ENCODE measurements around the gene STRN4. TPM values are rescaled to one million over a fixed set of nuclear protein-coding genes. Genes with fewer than 3 reads are reported as not detected.

The STRN4 gene
- total RNA-seq, 2 experiments from 2014 or later, result 68.0 to 115 TPM

DNA sequence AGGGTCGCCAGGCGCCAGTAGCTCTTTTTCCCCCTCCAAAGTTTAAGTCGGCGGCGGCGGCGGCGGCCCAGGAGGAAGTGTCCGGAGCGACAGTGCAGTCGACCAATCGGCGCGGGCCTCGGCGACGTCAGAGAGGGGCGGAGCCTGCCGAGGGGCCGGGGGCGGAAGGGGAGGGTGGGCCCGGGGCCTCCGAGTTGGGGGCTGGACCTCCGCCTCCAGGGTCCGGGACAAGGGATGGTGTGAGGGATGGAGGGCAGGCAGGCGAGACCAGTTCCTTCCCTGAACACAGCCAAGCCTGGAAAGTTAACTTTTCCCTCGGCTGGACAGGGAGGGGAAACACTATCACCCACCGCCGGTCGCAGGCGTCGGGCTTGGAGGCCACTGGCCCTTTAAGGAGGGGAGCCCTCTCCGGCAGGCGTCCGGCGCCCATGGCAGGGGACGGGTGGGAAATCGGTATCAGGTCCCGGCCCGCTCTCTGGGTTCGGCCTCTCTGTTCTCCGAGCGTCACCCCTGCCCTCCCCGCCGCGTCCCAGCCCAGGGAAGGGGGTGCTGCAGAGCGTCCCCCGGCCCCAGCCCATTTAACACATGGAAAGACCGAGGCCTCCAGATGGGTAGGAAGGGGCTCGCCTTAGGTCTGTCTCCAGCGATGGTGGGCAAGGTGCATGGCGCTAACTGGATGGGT is 29.1 kb downstream of the STRN4 start, which contains the start of gene PRKD2:
TSS of gene PRKD2 (minus strand) at position 81 of the 682 bp plus-strand sequence. CDS start 744 bp downstream, outside the sequence.
- CTCF ChIA-PET (ENCODE audit: unreplicated experiment), result no interaction called here
- POLR2A ChIA-PET, result interaction anchor here (0.6 to 0.7 kb wide), 3 partner anchors 10 to 509 kb away, joined by 3 to 8 read pairs (median 4); no protein-coding TSS in a partner anchor
- TSS peak; percentile 78 for BruUV-seq (replicated peaks)
- intact Hi-C loops (cut with micrococcal nuclease; ENCODE audit: unreplicated experiment), result loop anchor here (5.0 kb wide), 1 partner anchor 70 kb away; the partner anchor contains the start of gene SLC1A5
- H4K20me1 ChIP-seq (ENCODE audit: insufficient read depth, low read length), result peaks cover 8% of the 10 kb centered on the region; the same call in 1 of the 2 replicates
- H3K9me2 ChIP-seq (ENCODE audit: insufficient read depth, low read length), result no peaks in the 10 kb centered on the region
- H3K4me2 ChIP-seq (ENCODE audit: low read length), result peak within 1 kb of the TSS; percentile 99
- H2AFZ ChIP-seq (ENCODE audit: low read length), result no peak within 1 kb of the TSS
- H3K79me2 ChIP-seq (ENCODE audit: insufficient read depth, low read depth, low read length), result peaks cover 36% of the 10 kb centered on the region
- no peaks in the 10 kb centered on the region for H3K9me3 ChIP-seq (ENCODE audit: low read length)
- H3K4me1 ChIP-seq (ENCODE audit: insufficient read depth, low read length, poor library complexity, severe bottlenecking), result peaks cover 61% of the 10 kb centered on the region
- peaks cover 57% of the 10 kb centered on the region for H3K36me3 ChIP-seq (ENCODE audit: insufficient read depth, low read length)
- H3K4me3 ChIP-seq (ENCODE audit: low read depth, low read length, poor library complexity, severe bottlenecking), result peak within 1 kb of the TSS; percentile 92
- peak within 1 kb of the TSS; percentile 95 for H3K27ac ChIP-seq (ENCODE audit: low read depth, low read length, poor library complexity, severe bottlenecking)
- peak; percentile 85 for DNase-seq (ENCODE audit: low spot score)
- TF ChIP-seq EZH2phosphoT487 (IDR thresholded peaks at IDR 0.05; ENCODE audit: borderline replicate concordance, low read depth, low read length), result no peak
- TF ChIP-seq, protein P1, sequence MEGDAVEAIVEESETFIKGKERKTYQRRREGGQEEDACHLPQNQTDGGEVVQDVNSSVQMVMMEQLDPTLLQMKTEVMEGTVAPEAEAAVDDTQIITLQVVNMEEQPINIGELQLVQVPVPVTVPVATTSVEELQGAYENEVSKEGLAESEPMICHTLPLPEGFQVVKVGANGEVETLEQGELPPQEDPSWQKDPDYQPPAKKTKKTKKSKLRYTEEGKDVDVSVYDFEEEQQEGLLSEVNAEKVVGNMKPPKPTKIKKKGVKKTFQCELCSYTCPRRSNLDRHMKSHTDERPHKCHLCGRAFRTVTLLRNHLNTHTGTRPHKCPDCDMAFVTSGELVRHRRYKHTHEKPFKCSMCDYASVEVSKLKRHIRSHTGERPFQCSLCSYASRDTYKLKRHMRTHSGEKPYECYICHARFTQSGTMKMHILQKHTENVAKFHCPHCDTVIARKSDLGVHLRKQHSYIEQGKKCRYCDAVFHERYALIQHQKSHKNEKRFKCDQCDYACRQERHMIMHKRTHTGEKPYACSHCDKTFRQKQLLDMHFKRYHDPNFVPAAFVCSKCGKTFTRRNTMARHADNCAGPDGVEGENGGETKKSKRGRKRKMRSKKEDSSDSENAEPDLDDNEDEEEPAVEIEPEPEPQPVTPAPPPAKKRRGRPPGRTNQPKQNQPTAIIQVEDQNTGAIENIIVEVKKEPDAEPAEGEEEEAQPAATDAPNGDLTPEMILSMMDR (conservative IDR thresholded peaks at IDR 0.05; ENCODE audit: low read length), result no peak

DNA sequence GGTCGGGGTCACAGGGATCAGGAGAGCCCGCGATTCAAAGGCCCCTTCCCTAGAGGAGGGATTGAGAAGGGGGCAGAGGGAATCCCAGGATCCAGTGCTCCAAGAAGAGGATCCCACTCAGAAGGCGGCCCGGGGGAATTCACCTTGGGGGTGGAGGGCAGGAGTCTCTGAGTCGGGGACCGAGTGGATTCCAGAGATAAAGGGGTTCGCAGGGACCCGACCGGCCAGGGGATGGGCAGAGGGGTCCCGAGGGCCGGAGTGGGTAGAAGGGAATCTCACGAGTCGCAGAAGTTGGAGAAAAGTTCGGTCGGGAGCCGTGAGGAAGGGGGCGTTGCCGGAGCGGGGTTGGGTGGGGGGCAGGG is 29.6 kb downstream of the STRN4 start:
- H3K4me1 ChIP-seq (ENCODE audit: insufficient read depth, low read length, poor library complexity, severe bottlenecking), result peaks cover 61% of the 10 kb centered on the region
- no peak for TF ChIP-seq EZH2phosphoT487 (IDR thresholded peaks at IDR 0.05; ENCODE audit: borderline replicate concordance, low read depth, low read length)
- TF ChIP-seq, protein P1 (conservative IDR thresholded peaks at IDR 0.05; ENCODE audit: low read length), result no peak

More for the DNA sequence above, 29.6 kb downstream of the STRN4 start:
- H3K4me3 ChIP-seq (ENCODE audit: low read depth, low read length, poor library complexity, severe bottlenecking), result peak overlapping the region; percentile 92
- peaks cover 8% of the 10 kb centered on the region; the same call in 1 of the 2 replicates for H4K20me1 ChIP-seq (ENCODE audit: insufficient read depth, low read length)
- no peaks in the 10 kb centered on the region for H3K9me3 ChIP-seq (ENCODE audit: low read length)
- TSS peak; percentile 68 for BruUV-seq (replicated peaks)
- DNase-seq (ENCODE audit: low spot score), result no peak
- peaks cover 39% of the 10 kb centered on the region for H3K79me2 ChIP-seq (ENCODE audit: insufficient read depth, low read depth, low read length)
- CTCF ChIA-PET (ENCODE audit: unreplicated experiment), result no interaction called here
- peak overlapping the region; percentile 95 for H3K27ac ChIP-seq (ENCODE audit: low read depth, low read length, poor library complexity, severe bottlenecking)
- POLR2A ChIA-PET, result interaction anchor here (0.6 to 0.7 kb wide), 3 partner anchors 10 to 509 kb away, joined by 3 to 8 read pairs (median 4); no protein-coding TSS in a partner anchor
- H3K4me2 ChIP-seq (ENCODE audit: low read length), result peak overlapping the region; percentile 99
- H3K36me3 ChIP-seq (ENCODE audit: insufficient read depth, low read length), result peaks cover 55% of the 10 kb centered on the region
- H3K9me2 ChIP-seq (ENCODE audit: insufficient read depth, low read length), result no peaks in the 10 kb centered on the region
- no peak overlapping the region for H2AFZ ChIP-seq (ENCODE audit: low read length)
- intact Hi-C loops (cut with micrococcal nuclease; ENCODE audit: unreplicated experiment), result loop anchor here (5.0 kb wide), 1 partner anchor 71 kb away; the partner anchor contains the start of gene SLC1A5

Data from OCI-LY7 (cell line).